ENCODE data around the gene DLX6. TPM values are rescaled to one million over a fixed set of nuclear protein-coding genes. Genes with fewer than 3 reads are reported as not detected.

The DLX6 gene
- total RNA-seq, 2 experiments from 2014 or later, result not detected

DNA sequence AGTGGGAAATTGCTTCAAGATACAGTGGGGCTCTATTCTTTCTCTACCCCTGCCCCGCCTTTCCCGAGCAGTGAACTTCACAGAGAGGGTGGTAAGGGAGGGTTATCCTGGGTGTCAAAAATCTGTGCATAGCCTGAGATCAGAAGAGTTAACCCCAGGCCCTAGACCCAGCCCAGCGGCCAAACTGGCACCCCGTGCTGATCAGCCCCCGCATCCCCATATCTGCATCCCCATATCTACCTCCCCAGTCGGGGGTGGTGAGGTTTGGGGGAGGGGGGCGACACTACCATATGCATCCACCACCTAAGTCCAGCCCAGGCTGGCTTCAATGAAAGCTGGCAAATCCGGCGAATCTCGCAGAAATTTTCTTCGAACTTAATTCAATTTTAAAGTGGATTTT, 7.0 kb upstream of the DLX6 start:
- POLR2A ChIA-PET, result interaction anchor here (0.9 kb wide), 1 partner anchor 29 kb away, joined by 3 read pairs; no protein-coding TSS in a partner anchor
- peaks cover 8% of the 10 kb centered on the region for H3K4me1 Mint-ChIP-seq (ENCODE audit: low read depth)
- no peak for DNase-seq
- ATAC-seq, result no peak
- CTCF ChIA-PET, result interaction anchor here (1.1 to 1.2 kb wide), 2 partner anchors 10 to 28 kb away, joined by 3 read pairs; no protein-coding TSS in a partner anchor
- peaks cover 5% of the 10 kb centered on the region for H3K9me3 Mint-ChIP-seq
- H3K27ac Mint-ChIP-seq, result no peak overlapping the region
- no peak overlapping the region for H3K4me3 Mint-ChIP-seq
- H3K27me3 Mint-ChIP-seq, result peaks cover 91% of the 10 kb centered on the region
- intact Hi-C loops (cut with micrococcal nuclease), result no loop called here
- TF ChIP-seq, protein P1, sequence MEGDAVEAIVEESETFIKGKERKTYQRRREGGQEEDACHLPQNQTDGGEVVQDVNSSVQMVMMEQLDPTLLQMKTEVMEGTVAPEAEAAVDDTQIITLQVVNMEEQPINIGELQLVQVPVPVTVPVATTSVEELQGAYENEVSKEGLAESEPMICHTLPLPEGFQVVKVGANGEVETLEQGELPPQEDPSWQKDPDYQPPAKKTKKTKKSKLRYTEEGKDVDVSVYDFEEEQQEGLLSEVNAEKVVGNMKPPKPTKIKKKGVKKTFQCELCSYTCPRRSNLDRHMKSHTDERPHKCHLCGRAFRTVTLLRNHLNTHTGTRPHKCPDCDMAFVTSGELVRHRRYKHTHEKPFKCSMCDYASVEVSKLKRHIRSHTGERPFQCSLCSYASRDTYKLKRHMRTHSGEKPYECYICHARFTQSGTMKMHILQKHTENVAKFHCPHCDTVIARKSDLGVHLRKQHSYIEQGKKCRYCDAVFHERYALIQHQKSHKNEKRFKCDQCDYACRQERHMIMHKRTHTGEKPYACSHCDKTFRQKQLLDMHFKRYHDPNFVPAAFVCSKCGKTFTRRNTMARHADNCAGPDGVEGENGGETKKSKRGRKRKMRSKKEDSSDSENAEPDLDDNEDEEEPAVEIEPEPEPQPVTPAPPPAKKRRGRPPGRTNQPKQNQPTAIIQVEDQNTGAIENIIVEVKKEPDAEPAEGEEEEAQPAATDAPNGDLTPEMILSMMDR (IDR thresholded peaks at IDR 0.05), result no peak
- H3K36me3 Mint-ChIP-seq (ENCODE audit: low read depth), result peaks cover 4% of the 10 kb centered on the region

DNA sequence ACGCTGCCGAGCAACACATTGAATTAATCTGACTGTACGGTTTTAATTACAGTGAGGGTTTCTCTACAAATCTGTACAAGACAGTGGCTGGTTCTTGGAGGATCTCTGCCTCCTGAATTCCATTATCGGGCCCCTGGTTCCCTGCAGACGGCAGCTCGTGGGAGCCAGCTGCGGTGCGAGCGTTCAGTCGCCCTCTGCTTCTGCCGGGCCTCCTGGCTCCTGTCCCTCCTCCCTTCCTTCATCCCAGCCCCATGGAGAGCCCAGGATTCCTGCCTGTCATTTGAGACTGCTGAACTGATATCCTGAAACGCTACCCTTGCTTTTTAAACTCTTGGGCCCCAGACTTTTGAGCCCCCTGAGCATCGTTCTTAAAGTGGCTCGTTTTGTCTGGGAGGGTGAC, 6.6 kb upstream of the DLX6 start:
- ChIA-PET CTCF (interaction anchor here (1.1 to 1.2 kb wide), 2 partner anchors 10 to 28 kb away, joined by 3 read pairs; no protein-coding TSS in a partner anchor), POLR2A (no interaction called here)
- no peak overlapping the region for H3K4me3 Mint-ChIP-seq
- intact Hi-C loops (cut with micrococcal nuclease), result no loop called here
- peaks cover 5% of the 10 kb centered on the region for H3K9me3 Mint-ChIP-seq
- peaks cover 5% of the 10 kb centered on the region for H3K36me3 Mint-ChIP-seq (ENCODE audit: low read depth)
- H3K27ac Mint-ChIP-seq, result no peak overlapping the region
- ATAC-seq (no peak), DNase-seq (no peak)
- peaks cover 12% of the 10 kb centered on the region for H3K4me1 Mint-ChIP-seq (ENCODE audit: low read depth)
- TF ChIP-seq, protein P1 (IDR thresholded peaks at IDR 0.05), result no peak
- H3K27me3 Mint-ChIP-seq, result peaks cover 91% of the 10 kb centered on the region

DNA sequence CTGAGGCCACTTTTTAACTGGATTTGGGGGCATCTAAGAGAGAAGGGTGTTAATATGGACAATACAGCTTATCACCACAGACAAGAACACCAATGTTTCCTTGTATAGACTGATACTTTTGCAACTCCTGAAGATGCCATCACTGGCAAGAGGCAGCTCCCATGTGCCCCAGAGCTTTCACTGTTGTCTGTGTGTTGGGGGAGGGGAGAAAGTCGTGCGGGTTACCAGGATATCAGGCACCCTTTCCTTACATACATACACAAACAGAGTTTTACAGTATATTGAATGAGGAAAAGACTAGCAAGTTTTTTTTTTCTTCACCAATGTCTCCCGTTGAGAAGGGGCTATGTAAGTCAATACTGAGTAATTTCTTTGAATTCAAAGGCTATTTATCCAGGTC, 4.1 kb upstream of the DLX6 start:
- Mint-ChIP-seq H3K27ac (no peak overlapping the region), H3K9me3 (peaks cover 5% of the 10 kb centered on the region), H3K27me3 (peaks cover 89% of the 10 kb centered on the region), H3K4me1 (ENCODE audit: low read depth) (peaks cover 17% of the 10 kb centered on the region), H3K36me3 (ENCODE audit: low read depth) (peaks cover 5% of the 10 kb centered on the region), H3K4me3 (no peak overlapping the region)
- DNase-seq (no peak), ATAC-seq (no peak)
- intact Hi-C loops (cut with micrococcal nuclease), result loop anchor here (10.0 kb wide), 1 partner anchor 166 kb away; no protein-coding TSS in a partner anchor
- TF ChIP-seq, protein P1 (IDR thresholded peaks at IDR 0.05), result no peak
- POLR2A ChIA-PET, result no interaction called here
- CTCF ChIA-PET, result interaction anchor here (1.0 to 2.7 kb wide), 2 partner anchors 20 to 26 kb away, joined by 3 to 15 read pairs; no protein-coding TSS in a partner anchor

- Mint-ChIP-seq H3K9me3 (peaks cover 4% of the 10 kb centered on the region), H3K4me1 (ENCODE audit: low read depth) (peaks cover 19% of the 10 kb centered on the region), H3K36me3 (ENCODE audit: low read depth) (peaks cover 5% of the 10 kb centered on the region), H3K27ac (no peak overlapping the region), H3K4me3 (no peak overlapping the region), H3K27me3 (peaks cover 86% of the 10 kb centered on the region)
- intact Hi-C loops (cut with micrococcal nuclease), result loop anchor here (10.0 kb wide), 1 partner anchor 167 kb away; no protein-coding TSS in a partner anchor
- TF ChIP-seq, protein P1 (IDR thresholded peaks at IDR 0.05), result no peak
- no peak for DNase-seq
- ATAC-seq, result no peak
- ChIA-PET CTCF (interaction anchor here (0.7 to 2.7 kb wide), 3 partner anchors 18 to 25 kb away, joined by 3 to 15 read pairs (median 3); no protein-coding TSS in a partner anchor), POLR2A (no interaction called here)
These were observed 3.4 kb upstream of the DLX6 start for GRCh38 chr7:97001656-97002554.

All from activated CD8-positive, alpha-beta T cell treated with anti-CD3 and anti-CD28 coated beads for 36 hours (primary cell).